ENCODE results near the gene HSPA1A. TPM values are rescaled to one million over a fixed set of nuclear protein-coding genes. Genes with fewer than 3 reads are reported as not detected.
"Not testable (repeated sequence)": the region's sequence is repeated elsewhere in the genome, so short reads cannot be mapped to it uniquely, and the experiment has no call there.

HSPA1A gene
- total and polyA plus RNA-seq, 4 donors: 28.8 to 120 (median 77.6) TPM

DNA sequence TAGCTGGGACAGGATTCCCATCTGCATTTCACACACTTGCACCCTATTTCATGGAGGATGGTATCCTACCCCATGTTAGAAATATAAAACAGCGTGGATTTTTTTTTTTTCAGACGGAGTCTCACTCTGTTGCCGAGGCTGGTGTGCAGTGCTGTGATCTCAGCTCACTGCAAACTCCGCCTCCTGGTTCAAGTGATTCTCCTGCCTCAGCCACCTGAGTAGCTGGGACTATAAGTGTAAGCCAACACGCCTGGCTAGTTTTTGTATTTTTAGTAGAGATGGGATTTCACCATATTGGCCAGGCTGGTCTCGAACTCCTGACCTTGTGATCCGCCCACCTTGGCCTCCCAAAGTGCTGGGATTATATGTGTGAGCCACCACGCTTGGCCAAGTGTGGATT, 42.4 kb downstream of the HSPA1A start:
- peaks cover 9 to 28% (median 12%) of the 10 kb centered on the region in 4 donors for H3K36me3 ChIP-seq (ENCODE audit: control insufficient read depth in 4 of 4, insufficient read depth in 3 of 4, low read depth in 1 of 4, low read length in 3 of 4)
- not testable (repeated sequence) for H3K27ac ChIP-seq (ENCODE audit: low read depth in 1 of 2, low read length in 2 of 2); H3K27me3 ChIP-seq (ENCODE audit: control insufficient read depth in 4 of 4, insufficient read depth in 4 of 4, low read length in 3 of 4)

DNA sequence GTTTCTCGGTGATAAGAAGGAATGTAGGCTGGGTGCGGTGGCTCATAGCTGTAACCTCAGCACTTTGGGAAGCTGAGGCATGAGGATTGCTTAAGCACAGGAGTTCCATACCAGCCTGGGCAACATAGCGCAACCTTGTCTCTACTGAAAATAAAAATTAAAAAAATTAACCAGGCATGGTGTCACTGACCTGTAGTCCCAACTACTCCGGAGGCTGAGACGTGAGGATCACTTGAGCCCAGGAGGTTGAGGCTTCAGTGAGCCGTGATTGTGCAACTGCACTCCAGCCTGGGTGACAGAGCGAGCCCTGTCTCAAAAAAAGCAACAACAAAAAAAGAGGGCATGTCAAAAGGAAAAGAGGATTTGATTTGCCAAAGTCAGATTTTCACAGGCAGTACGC, 43.4 kb downstream of the HSPA1A start:
- H3K36me3 ChIP-seq (ENCODE audit: control insufficient read depth in 4 of 4, insufficient read depth in 3 of 4, low read depth in 1 of 4, low read length in 3 of 4): peaks cover 9 to 28% (median 12%) of the 10 kb centered on the region in 4 donors
- H3K27ac ChIP-seq (ENCODE audit: low read depth in 1 of 2, low read length in 2 of 2): no peak overlapping the region
- no peaks in the 10 kb centered on the region for H3K27me3 ChIP-seq (ENCODE audit: control insufficient read depth in 4 of 4, insufficient read depth in 4 of 4, low read length in 3 of 4)
- H3K9me3 ChIP-seq (ENCODE audit: control insufficient read depth in 4 of 4, low read length in 3 of 4): no peaks in the 10 kb centered on the region
- 99% methylated on average over 8 of the region's 8 CpGs for WGBS
- no peak overlapping the region for H3K9ac ChIP-seq (ENCODE audit: low read depth in 1 of 2, low read length in 2 of 2)
- no peak for DNase-seq (ENCODE audit: low spot score)
- TF ChIP-seq FOXA2 (IDR thresholded peaks at IDR 0.05) (no peak), NR2F2 (IDR thresholded peaks at IDR 0.05) (no peak), JUND (IDR thresholded peaks at IDR 0.05) (no peak), ATF3 (IDR thresholded peaks at IDR 0.05) (no peak), TAF1 (conservative IDR thresholded peaks at IDR 0.05) (no peak)
- peaks cover 6 to 15% (median 14%) of the 10 kb centered on the region in 4 donors for H3K4me1 ChIP-seq (ENCODE audit: control insufficient read depth in 4 of 4, insufficient read depth in 4 of 4, low read length in 3 of 4)
- no peak overlapping the region for H3K4me3 ChIP-seq (ENCODE audit: low read depth in 1 of 3, low read length in 3 of 3)

More for the DNA sequence above, 42.4 kb downstream of the HSPA1A start:
- H3K9ac ChIP-seq (ENCODE audit: low read depth in 1 of 2, low read length in 2 of 2); DNase-seq (ENCODE audit: low spot score); H3K4me1 ChIP-seq (ENCODE audit: control insufficient read depth in 4 of 4, insufficient read depth in 4 of 4, low read length in 3 of 4); H3K9me3 ChIP-seq (ENCODE audit: control insufficient read depth in 4 of 4, low read length in 3 of 4); H3K4me3 ChIP-seq (ENCODE audit: low read depth in 1 of 3, low read length in 3 of 3): not testable (repeated sequence)
- 95% methylated on average over 8 of the region's 8 CpGs for WGBS

DNA sequence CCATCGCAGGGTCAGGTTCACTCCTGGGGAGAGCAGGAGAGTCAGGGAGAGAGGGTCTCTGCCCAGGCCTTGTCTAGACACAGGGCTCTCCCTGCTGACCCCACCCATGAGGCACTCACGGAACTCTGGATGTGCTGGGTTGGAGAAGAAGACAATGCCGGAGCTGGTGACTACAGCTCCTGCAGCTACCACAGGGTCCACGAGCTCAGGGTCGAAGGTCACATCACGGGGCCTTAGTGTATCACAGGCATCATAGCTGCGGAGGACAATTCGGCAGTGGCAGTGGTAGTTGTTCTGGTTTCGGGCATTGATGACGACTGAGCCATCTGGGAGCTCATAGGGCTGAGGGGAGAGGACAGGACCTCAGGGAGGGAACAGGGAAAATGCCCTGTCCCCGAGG, 44.6 kb downstream of the HSPA1A start:
- no peak overlapping the region for H3K27ac ChIP-seq (ENCODE audit: low read depth in 1 of 2, low read length in 2 of 2)
- H3K4me1 ChIP-seq (ENCODE audit: control insufficient read depth in 4 of 4, insufficient read depth in 4 of 4, low read length in 3 of 4): peaks cover 11 to 20% (median 16%) of the 10 kb centered on the region in 4 donors
- WGBS: 93% methylated on average over 11 of the region's 11 CpGs
- DNase-seq (ENCODE audit: low spot score): no peak
- no peaks in the 10 kb centered on the region for H3K27me3 ChIP-seq (ENCODE audit: control insufficient read depth in 4 of 4, insufficient read depth in 4 of 4, low read length in 3 of 4)
- TF ChIP-seq FOXA2 (IDR thresholded peaks at IDR 0.05) (no peak), TAF1 (conservative IDR thresholded peaks at IDR 0.05) (no peak)
- peaks cover 9 to 28% (median 12%) of the 10 kb centered on the region in 4 donors for H3K36me3 ChIP-seq (ENCODE audit: control insufficient read depth in 4 of 4, insufficient read depth in 3 of 4, low read depth in 1 of 4, low read length in 3 of 4)
- H3K9me3 ChIP-seq (ENCODE audit: control insufficient read depth in 4 of 4, low read length in 3 of 4): no peaks in the 10 kb centered on the region
- H3K4me3 ChIP-seq (ENCODE audit: low read depth in 1 of 3, low read length in 3 of 3): no peak overlapping the region
- H3K9ac ChIP-seq (ENCODE audit: low read depth in 1 of 2, low read length in 2 of 2): no peak overlapping the region

GRCh38 chr6:31860349-31860748, 45.0 kb downstream of the HSPA1A start:
- Histone ChIP-seq H3K36me3 (ENCODE audit: control insufficient read depth in 4 of 4, insufficient read depth in 3 of 4, low read depth in 1 of 4, low read length in 3 of 4) (peaks cover 9 to 28% (median 12%) of the 10 kb centered on the region in 4 donors), H3K27me3 (ENCODE audit: control insufficient read depth in 4 of 4, insufficient read depth in 4 of 4, low read length in 3 of 4) (no peaks in the 10 kb centered on the region), H3K9ac (ENCODE audit: low read depth in 1 of 2, low read length in 2 of 2) (no peak overlapping the region), H3K9me3 (ENCODE audit: control insufficient read depth in 4 of 4, low read length in 3 of 4) (no peaks in the 10 kb centered on the region), H3K4me3 (ENCODE audit: low read depth in 1 of 3, low read length in 3 of 3) (no peak overlapping the region), H3K27ac (ENCODE audit: low read depth in 1 of 2, low read length in 2 of 2) (no peak overlapping the region), H3K4me1 (ENCODE audit: control insufficient read depth in 4 of 4, insufficient read depth in 4 of 4, low read length in 3 of 4) (peaks cover 11 to 21% (median 17%) of the 10 kb centered on the region in 4 donors)
- 96% methylated on average over 13 of the region's 13 CpGs for WGBS
- no peak for DNase-seq (ENCODE audit: low spot score)
- TF ChIP-seq RXRA (IDR thresholded peaks at IDR 0.05) (no peak), NR2F2 (IDR thresholded peaks at IDR 0.05) (no peak), FOXA1 (IDR thresholded peaks at IDR 0.05) (no peak), FOXA2 (IDR thresholded peaks at IDR 0.05) (no peak), HNF4A (conservative IDR thresholded peaks at IDR 0.05) (no peak), ATF3 (IDR thresholded peaks at IDR 0.05) (no peak), YY1 (IDR thresholded peaks at IDR 0.05) (no peak), MAX (IDR thresholded peaks at IDR 0.05) (no peak), TAF1 (conservative IDR thresholded peaks at IDR 0.05) (no peak), ZBTB33 (IDR thresholded peaks at IDR 0.05) (no peak), GABPA (IDR thresholded peaks at IDR 0.05 in 1 of 2, conservative IDR thresholded peaks at IDR 0.05 in 1 of 2) (no peak), HNF4G (IDR thresholded peaks at IDR 0.05) (no peak), CTCF (IDR thresholded peaks at IDR 0.05; ENCODE audit: low read depth, low read length, missing input control) (no peak), RAD21 (IDR thresholded peaks at IDR 0.05) (no peak)
- TF ChIP-seq, protein P1, sequence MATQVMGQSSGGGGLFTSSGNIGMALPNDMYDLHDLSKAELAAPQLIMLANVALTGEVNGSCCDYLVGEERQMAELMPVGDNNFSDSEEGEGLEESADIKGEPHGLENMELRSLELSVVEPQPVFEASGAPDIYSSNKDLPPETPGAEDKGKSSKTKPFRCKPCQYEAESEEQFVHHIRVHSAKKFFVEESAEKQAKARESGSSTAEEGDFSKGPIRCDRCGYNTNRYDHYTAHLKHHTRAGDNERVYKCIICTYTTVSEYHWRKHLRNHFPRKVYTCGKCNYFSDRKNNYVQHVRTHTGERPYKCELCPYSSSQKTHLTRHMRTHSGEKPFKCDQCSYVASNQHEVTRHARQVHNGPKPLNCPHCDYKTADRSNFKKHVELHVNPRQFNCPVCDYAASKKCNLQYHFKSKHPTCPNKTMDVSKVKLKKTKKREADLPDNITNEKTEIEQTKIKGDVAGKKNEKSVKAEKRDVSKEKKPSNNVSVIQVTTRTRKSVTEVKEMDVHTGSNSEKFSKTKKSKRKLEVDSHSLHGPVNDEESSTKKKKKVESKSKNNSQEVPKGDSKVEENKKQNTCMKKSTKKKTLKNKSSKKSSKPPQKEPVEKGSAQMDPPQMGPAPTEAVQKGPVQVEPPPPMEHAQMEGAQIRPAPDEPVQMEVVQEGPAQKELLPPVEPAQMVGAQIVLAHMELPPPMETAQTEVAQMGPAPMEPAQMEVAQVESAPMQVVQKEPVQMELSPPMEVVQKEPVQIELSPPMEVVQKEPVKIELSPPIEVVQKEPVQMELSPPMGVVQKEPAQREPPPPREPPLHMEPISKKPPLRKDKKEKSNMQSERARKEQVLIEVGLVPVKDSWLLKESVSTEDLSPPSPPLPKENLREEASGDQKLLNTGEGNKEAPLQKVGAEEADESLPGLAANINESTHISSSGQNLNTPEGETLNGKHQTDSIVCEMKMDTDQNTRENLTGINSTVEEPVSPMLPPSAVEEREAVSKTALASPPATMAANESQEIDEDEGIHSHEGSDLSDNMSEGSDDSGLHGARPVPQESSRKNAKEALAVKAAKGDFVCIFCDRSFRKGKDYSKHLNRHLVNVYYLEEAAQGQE (IDR thresholded peaks at IDR 0.05): no peak
